GM21576 (cell line): ENCODE measurements around the gene DHRSX.
"Not testable (repeated sequence)": the region's sequence is repeated elsewhere in the genome, so short reads cannot be mapped to it uniquely, and the experiment has no call there.

Experiments used
- ATAC-seq: cut with Tn5 transposase; IDR thresholded peaks from one replicate; pipeline ENCODE4 v1.9.1; 2021; ENCODE audit warnings: mild to moderate bottlenecking, moderate library complexity; ENCODE audit not compliant: unreplicated experiment

DHRSX gene

DNA sequence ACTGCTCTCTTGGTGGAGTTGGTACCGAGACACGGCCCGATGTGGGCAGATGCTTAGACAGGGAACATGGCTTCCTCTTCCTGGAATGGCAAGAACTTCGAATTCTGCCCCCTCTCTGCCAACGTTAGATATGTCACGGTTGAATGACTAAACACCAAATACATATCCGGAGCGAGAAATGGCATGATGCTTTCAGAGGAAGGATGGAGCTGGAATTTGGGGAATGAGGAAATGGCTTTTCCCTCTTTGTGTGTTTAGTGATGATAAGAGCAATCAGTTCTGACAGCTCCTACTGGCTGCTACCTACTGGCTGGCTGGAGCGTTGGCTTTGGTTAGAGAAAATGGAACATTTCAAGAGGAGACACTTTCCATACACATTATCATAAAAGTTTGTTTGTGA lies 140.0 kb downstream of the DHRSX start:
- ATAC-seq: no peak

DNA sequence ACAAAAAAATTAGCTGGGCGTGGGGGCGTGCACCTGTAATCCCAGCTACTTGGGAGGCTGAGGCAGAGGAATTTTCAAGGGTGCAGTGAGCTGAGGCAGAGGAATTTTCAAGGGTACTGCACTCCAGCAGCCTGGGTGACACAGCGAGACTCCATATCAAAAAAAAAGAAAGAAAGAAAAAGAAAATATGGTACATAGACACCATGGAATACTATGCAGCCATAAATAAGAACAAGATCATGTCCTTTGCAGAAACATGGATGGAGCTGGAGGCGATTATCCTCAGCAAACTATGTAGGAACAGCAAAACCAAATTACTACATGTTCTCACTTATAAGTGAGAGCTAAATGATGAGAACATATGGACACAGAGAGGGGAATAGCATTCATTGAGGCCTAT lies 141.3 kb downstream of the DHRSX start:
- not testable (repeated sequence) for ATAC-seq

DNA sequence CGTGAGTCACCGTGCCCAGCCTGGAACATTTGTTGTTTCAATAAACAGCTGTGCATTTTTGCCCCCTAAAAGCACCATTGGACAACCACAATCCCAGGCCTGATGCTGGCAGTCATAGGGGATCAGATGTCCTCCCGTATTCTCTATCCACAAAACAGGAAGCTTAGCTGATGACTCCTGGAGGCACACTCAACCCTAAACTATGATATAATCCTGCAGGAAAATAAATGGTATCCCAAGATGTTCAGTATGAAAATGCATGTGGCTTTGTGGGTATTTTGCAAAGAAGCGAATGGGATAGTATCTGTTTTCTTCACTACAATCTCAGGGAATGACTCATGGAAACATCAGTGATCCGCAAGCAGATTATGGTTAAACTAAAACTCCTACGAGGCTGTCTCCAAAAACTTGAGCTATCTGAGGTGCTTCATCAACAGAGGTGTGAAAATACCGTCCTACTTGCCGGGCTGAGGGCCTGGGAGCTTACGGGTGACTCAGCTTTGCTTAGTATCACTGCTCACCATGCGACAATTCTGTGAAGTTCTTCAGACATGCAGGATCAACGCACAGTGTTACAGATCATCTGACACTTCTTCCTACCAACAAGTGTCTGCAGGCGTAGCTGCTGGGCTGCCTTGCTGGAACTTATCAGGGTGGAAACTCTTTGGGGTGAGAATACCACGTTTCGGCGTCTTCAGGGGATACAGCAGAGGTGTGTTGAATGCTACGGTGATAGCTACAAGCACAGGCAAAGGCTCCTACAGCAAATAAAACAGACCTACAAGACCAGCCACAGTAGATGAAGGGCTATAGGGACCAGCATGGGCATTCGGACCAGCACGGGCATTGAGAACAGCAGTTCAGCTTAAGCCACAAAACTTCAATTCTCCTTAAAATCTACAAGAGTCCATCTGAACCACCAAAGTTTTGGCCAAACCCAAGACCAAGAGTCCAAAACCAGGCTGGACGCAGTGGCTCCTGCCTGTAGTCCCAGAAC lies 148.5 kb downstream of the DHRSX start:
- no peak for ATAC-seq

DNA sequence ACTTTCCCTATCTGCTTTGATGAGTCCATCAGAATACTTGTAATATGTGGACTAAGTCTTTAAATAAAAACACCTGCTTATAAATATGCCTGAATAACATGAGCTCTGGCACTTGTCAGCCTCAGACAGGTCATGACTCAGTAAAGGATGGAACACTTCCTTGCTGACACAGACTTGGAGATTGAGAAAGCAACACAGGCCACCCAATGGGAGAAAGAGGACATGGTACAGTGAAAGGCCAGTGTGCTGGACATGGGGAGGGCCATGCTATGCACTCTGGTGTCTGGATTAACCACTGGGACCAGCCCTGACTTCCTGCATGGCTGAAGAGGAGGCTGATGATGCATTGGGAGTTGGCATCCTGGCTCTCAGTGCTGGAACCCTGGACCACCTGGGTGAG lies 149.5 kb downstream of the DHRSX start:
- ATAC-seq: no peak

DNA sequence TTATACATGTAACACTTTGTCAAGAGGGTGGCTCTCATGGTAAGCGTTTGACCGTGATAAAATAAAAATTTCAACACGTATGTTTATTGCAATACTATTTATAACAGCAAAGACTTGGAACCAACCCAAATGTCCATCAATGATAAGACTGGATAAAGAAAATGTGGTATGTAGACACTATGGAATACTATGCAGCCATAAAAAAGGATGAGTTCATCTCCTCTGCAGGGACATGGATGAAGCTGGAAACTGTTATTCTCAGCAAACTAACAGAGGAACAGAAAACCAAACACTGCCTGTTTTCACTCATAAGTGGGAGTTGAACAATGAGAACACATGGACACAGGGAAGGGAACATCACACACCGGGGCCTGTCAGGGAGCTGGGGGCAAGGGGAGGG lies 150.1 kb downstream of the DHRSX start:
- not testable (repeated sequence) for ATAC-seq

DNA sequence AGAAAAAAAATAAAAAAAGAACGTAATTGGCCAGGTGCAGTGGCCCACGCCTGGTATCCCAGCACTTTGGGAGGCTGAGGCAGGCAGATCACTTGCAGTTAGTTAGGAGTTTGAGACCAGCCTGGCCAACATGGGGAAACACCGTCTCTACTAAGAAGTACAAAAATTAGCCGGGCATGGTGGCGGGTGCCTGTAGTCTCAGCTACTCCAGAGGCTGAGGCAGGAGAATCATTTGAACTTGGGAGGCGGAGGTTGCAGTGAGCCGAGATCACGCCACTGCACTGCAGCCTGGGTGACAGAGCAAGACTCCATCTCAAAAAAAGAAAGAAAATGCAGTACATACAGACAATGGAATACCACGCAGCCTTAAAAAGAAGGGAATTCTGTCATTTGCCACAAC lies 150.7 kb downstream of the DHRSX start:
- not testable (repeated sequence) for ATAC-seq

DNA sequence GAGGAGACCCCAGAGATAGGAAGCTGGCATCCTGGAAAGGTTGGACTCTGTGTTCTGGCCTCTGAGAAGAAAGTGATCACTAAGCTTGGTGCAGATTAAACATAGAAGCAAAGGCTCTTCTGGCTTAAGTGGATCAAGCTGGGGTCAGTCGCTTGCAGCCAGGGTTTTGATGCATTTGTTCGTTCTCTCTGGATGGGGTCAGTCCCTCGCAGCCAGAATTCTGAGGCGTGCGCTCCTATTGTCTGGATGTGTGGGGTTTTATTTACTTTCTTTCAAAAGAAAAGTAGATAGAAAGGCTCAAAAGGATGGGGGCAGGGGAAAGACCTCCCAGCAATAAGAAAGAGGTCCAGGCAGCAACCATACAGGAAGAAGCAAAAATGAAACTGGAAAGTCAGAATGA lies 152.6 kb downstream of the DHRSX start:
- ATAC-seq: no peak

DNA sequence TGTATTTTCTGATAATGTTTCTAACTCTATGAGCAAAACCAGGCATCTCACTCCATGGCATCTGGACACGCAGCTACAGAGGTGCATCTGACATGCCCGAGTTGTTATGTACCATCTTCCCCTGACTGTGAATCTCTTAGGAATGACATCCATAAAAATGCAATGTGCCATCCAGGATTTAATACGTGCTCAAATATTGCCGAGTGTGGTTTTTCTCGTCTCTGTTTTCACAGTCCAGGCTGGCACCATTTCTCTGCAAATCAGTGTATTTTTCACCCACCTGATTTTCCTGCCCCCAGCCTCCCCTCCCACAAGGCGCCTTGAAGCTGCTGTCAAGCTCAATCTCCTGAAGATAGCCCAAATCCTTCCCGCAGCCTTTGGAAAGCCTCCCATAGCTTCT lies 154.6 kb downstream of the DHRSX start:
- no peak for ATAC-seq

DNA sequence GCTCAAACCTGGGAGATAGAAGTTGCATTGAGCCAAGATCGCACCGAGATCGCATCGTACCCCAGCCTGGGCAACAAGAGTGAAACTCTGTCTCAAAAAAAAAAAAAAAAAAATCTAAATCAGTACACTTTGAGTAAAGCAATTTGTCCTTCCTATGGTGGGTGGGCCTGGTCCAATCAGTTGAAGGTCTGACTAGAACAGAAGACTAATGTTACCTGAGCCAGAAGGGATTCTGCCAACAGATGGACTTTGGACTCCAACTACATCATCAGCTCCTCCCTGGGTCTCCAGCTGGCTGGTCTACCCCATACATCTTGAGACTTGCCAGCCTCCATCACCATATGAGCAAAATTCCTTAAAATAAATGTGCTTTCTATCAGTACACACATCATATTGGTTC lies 155.2 kb downstream of the DHRSX start:
- no peak for ATAC-seq

DNA sequence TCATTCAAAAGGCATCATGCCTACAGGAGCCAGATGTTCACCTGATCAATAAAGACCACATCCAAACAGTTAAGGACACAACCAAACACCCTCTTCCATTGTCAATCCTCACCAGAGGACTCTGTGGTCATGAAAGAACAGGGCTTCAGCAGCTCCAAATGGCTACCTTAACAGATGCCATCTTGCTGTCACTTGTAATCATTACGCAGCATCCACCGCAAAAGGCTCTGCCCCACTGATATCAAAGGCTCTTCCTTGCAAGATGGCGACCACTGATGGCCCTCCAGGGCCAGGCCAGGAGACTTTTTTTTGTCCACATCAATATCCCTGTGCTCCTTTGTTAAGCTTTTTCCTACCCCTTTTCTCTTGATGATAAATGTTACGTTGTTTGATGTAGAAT lies 157.4 kb downstream of the DHRSX start:
- no peak for ATAC-seq

DNA sequence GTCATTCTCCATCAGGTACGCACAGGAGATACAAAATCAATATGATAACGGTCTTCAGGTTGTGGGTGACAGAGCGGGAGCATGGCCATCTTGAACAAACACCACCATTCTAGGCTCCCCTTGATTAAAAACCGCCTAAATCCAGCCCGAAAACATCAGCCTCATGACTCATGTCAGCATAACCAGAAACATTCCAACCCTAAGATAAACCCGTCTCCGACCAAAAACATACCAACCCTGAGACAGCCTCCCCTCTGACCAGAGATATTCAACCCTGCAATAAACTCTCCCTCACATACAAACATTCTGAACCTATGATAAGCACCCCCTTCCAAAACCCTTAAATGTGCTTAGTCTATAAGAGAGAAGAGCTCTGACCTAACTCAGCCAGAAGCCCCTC lies 157.9 kb downstream of the DHRSX start:
- ATAC-seq: no peak

DNA sequence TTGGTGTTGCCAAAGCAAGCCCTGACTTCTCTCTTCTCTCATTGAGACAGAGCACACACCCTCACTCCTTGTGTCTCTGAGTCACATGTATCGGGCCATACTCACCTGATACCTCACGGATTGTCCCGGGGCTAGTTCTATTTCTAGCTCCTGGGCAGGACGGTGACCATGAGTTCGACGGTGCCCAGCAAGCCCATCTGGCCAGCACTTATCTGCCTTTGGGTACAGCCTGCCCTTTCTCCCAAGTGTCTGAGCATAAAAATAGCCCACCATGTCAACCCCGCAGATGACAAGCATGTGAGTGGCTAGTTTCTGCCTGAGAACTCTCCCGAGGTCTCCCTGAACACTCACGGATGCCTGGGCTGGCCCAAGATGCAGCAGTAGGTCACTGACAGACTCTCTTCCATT lies 158.5 kb downstream of the DHRSX start:
- no peak for ATAC-seq

DNA sequence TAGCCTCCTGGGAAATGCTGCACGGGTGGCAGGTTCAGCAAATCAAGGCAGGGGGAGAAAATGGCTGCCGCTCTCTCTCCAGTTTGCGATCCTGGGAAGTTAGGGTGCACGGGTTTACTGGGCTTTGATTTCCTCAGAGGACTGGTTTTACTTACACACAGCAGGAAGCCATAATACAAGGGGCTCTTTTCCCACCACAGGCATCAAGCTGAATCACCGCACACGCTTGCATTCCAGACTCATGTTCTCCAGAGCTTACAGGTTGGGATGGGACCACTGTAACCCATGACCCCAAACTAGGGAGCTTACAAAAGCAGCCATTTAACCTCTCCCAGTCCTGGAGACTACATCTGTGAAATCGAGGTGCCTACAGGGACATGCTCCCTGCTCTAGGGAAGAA lies 159.8 kb downstream of the DHRSX start:
- ATAC-seq: no peak

DNA sequence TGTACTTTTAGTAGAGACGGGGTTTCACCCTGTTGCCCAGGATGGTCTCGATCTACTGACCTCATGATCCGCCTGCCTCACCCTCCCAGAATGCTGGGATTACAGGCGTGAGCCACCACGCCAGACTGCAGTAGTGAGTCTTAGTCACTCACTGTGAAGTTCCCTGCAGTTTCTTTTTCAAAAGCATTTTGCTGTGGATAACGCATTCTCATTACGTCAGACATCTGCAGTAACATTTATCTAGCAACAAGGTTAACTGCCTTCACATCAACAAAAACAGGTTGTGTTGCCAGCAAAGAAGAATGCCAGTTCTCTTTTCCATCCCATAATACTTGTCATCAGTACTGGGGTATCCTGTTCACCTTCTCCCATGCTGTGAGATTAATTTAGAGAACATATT lies 164.6 kb downstream of the DHRSX start:
- ATAC-seq: no peak

DNA sequence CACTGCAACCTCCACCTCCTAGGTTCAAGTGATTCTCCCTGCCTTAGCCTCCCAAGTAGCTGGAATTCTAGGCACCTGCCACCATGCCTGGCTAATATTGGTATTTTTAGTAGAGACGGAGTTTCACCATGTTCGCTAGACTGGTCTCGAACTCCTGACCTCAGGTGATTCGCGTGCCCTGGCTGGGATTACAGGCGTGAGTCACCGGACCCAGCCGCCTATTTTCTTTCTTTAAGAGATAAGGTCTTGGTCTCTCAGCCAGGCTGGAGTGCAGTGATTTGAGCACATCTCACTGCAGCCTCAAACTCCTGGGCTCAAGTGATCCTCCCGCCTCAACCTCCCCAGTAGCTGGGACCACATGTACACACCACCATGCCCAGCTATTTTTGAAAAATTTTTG lies 166.5 kb downstream of the DHRSX start:
- no peak for ATAC-seq

DNA sequence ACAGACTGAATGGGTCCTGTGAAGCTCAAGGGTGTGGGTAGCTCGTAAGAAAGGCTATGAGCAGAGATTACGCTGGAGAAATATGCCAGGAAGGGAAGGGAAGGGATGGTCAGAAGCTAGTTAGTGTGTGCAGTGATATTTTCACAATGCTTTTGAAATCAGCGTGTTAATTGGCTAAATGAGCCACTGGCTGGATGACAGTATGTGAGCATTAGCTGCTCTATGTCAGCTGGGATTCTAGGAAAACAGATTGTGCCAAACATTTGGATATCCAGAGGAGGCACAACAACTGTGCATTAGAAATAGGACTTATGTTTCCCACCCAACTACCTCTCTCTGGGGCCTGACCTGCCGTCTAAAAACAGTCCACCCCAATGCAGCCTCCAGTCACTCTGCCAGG lies 168.5 kb downstream of the DHRSX start:
- no peak for ATAC-seq

DNA sequence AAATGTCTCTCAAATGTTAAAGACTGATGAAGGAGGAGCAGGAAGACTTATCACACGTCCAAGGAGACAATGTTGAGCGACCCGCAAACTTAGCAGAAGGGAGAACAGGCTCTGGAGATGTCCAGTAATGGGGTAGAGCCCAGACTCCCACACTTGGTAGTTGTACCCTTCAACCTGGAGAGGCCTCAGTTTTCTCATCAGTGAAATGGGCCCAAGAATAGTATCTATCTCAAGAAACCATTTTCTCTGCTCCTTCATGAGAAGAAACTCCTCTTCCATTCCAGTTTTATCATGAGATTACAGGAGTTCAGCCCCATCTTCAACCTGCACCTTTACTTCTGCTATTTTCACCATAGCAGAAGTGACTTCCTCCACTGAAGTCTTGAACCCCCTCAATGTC lies 169.9 kb downstream of the DHRSX start:
- no peak for ATAC-seq

DNA sequence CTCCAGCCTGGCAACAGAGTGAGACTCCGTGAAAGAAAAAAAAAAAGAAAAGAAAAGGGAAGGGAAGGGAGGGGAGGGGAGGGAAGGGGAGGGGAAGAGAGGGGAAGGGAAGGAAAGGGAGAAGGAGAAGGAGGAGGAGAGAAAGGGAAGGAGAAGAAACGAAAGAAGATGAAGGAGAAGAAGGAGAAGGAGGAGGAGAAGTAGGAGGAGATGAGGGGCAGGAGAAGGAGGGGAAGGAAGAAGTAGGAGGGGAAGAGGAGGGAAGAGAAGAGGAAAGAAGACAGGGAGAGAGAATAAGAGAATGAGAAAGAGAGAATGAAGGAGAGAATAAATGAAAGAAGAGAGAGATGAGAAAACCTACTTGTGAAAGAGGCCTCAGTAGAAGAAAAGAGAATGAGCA lies 170.3 kb downstream of the DHRSX start:
- ATAC-seq: no peak

DNA sequence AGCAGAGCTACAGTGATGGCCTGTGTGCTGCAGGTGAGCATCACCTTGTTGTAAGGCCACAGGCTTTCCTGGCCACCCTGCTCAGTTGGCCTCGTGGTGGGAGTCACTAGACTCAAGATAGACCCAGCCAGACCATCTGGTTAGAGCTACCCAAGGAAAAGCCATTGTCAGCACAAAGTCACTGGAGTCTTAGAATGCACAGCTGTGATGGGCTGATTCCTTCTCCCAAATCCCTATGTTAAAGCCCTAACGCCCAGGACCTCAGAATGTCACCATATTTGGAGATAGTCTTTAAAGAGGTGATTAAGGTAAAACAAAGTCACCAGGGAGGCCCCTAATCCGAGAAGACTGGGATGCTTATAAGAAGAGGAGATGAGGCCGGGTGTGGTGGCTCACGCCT lies 173.4 kb downstream of the DHRSX start:
- no peak for ATAC-seq

DNA sequence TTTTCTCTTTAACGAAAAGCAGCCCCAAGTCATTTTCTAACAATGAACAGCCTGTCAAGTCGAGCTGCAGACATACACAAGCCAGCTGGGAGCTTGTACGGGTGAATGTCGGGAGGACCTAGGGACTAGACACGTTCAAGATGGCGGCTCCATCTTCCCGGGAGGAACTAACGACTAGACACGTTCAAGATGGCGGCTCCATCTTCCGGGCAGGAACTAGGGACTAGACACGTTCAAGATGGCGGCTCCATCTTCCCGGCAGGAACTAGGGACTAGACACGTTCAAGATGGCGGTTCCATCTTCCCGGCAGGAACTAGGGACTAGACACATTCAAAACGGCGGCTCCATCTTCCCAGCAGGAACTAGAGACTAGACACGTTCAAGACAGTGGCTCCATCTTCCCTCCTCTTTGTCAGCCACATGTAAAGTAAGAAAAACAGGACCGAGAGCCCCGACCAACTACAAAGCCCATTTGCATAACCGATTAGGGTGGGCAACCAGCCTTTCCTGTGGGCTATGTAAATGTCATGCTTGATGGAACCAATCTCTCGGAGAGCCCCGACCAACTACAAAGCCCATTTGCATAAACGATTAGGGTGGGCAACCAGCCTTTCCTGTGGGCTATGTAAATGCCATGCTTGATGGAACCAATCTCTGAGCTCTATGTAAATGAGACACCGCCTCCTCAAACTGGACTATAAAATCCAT lies 175.5 kb downstream of the DHRSX start:
- no peak for ATAC-seq

DNA sequence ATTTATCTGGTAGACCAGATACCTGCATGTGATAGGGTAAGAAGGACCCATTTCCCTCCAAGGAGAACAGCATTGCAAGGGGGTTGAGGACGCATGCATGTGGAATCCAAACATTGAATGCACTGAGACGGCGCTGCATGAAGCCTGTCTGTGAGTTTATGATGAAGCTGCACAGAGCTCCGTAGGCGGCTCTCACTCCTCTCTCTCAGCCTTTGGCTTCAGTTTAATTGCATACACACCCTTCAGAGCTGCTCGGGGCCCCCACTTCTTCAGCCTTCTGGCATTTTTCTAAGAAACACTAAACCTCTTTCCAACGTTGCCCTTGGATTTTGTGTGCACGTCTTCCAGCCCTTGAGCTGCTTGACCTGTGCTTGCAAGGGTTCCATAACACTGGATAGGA lies 176.6 kb downstream of the DHRSX start:
- ATAC-seq: no peak

DNA sequence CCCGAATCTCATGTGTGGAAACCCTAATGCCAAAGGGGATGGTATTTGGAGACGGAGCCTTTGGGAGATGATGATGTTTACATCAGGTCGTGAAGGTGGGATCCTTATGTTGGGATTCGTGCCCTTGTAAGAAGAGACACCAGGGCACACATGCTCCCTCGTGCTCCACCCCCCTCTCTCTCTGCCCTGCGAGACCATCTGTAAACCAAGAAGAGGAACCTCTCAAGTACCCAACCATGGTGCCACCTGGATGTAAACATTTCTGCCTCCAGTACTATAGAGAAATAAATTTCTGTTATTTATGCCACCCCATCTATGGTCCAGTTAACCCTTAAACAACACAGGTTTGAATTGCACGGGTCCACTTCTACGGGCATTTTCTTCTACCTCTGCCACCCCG lies 179.4 kb downstream of the DHRSX start:
- no peak for ATAC-seq
